KG1 (cell line): Measurements from ENCODE around the gene CDH22.

Experiments
- DNase-seq: peaks from one replicate; lab custom pipeline; 2025; lab: John Stamatoyannopoulos, UW

Gene CDH22

DNA sequence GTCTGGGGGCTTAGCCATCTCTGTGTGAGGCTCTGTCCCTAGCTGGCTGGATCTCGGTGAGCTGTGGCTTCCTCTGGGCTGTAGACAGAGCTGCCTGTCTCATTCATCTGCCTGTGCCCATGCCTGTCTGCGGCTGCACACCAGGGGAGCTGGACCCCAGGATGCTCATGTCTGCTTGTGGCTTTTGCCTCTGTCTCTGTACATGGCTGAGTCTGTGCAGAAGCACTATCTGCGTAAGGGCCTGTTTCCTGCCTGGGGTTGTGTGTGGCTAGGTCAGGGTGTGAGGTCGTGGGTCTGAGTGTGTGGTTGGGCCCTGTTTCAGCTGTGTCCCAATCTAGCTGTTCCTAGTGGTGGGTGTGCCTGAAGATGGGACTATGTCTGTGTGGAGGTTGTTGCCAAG lies 68.2 kb downstream of the CDH22 start:
- no peak for DNase-seq

GRCh38 chr20:46237736-46238135 lies 70.6 kb downstream of the CDH22 start:
- DNase-seq: no peak

GRCh38 chr20:46237227-46237626 lies 71.1 kb downstream of the CDH22 start:
- DNase-seq: no peak

- no peak for DNase-seq
These were observed 73.2 kb downstream of the CDH22 start for GRCh38 chr20:46235077-46235476.

DNA sequence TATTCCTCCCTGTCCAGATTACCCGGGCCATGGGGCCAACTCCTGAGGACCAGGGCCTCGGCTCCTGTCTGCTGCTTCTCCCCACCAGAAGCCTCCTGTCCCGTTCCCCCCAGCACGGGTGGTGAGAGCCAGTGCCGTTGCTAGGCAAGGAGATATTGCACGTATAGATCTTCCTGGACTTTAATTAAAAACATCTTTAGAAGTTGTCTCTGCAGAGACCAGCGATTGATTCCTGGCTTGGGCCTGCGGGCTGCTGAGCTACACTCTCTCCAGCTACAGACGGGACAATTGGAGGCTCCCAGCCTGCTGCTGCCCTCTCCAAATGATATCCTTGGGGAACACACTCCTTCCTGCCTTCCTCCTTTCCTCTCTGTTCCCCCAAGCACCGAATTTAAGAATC lies 74.6 kb downstream of the CDH22 start:
- DNase-seq: no peak

- no peak for DNase-seq
These were observed 75.8 kb downstream of the CDH22 start for GRCh38 chr20:46232539-46232938.

GRCh38 chr20:46230801-46231282 lies 77.5 kb downstream of the CDH22 start:
- DNase-seq: no peak

- no peak for DNase-seq
These were observed 78.2 kb downstream of the CDH22 start for GRCh38 chr20:46230106-46230491.

DNA sequence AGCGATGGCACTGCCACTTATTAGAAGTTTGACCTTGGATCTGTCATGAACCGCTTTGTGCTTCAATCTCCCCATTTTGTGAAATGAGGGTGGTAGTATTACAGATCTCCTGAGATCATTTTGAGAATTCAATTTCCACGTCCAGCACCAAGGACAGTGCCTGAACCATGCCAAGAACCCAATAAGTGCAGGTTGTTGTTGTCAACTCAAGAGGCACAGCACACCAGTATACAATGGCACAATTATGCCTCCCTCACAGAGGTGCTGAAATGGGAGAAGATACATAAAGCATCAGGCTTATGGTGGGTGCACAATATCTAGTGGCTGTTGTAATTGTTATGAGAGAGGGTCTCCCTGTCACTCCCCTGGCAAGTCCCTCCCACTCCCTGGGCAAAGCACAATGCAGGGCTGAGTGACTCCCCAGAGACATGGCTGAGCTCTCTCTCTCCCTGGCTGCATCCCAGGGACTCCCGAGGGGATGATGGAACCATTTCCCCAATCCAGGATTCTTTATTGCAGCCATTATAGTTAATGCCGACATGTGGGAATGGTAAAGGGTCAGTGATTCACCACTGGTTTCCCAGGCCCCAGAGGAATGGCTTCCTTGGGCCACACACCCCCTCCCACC lies 78.7 kb downstream of the CDH22 start:
- no peak for DNase-seq

DNA sequence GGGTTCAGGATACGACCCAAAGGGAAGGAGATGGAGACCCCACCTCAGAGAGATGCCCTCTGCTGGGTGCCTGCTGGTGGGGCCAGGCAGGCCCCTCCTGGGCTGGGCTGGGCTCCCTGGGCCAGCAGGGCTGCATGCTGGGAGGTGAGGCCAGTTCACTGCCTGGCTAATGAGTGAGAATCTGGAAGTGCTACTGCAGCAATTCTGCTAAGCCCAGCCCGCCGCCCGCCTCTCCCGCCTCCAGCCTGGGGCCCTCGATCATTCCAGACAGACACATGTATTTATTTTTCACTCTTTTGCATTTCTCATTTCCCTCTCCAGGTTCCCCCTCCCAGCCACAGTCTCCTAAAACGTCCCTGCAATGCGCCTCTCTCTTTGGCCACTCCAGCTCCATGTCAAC lies 79.6 kb downstream of the CDH22 start:
- no peak for DNase-seq

GRCh38 chr20:46227272-46227767 lies 81.0 kb downstream of the CDH22 start:
- DNase-seq: no peak

GRCh38 chr20:46226602-46227001 lies 81.7 kb downstream of the CDH22 start:
- no peak for DNase-seq

DNA sequence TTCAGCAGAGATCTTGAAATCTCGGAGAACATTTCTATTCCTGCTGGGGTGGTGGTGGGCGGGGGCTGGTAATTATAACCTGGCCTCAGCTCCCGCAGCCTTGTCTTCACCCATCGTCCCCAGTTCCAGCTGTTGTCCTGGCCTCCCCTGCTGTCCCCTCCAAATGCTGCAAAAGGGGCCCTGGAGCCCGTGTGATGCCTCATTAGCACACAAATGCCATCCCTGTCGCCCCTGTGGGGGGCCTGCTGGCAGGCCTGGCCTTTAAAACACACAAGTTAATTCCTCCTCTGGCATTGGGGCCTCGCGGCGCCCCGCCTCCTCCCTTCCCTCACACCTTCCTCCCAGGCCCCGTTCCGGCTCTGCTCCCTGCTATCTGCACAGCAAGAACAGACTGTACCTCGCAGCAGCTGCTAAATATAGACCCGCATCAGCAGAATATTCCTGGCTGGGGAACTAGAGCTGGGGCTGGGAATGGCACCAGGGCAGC lies 85.7 kb downstream of the CDH22 start:
- DNase-seq: no peak

- no peak for DNase-seq
These were observed 87.0 kb downstream of the CDH22 start for GRCh38 chr20:46221256-46221833.

GRCh38 chr20:46220455-46221207 lies 87.7 kb downstream of the CDH22 start:
- no peak for DNase-seq

DNA sequence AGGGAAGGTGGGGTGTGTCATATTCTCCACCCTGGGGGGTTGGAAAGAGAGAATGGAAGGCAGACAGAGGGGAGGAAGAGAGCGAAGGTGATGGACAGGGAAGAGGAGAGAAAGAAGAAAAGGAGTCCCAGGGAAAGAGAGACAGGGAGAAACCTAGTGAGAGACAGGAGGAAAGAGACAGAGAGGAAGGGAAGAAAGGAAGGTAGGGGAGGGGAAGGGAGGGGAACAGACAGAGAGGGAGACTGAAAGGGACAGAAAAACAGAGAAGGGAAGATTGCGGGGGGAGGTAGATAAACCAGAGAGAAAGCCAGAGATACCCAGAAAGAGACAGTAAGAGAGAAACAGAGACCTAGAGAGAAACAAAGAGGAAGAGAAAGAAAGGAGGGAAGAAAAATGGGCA lies 88.4 kb downstream of the CDH22 start:
- no peak for DNase-seq

DNA sequence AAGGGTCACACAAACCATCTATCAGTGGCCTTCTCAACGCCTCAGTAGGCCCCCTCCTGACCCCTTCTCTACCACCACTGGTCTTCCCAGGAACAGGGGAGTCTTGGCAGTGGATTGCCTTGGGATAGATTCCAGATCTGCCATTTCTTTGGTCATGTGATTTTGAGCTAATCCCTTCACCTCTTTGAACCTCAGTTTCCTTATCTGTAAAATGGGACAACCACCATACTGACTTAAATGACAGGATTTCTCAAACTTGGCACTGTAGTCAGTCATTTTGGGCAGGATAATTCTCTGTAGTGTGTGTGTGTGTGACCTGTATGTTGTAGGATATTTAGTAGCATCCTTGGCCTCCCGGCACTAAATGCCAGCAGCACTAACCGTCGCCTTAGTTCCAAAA lies 89.1 kb downstream of the CDH22 start:
- DNase-seq: no peak

- DNase-seq: no peak
These were observed 89.6 kb downstream of the CDH22 start for GRCh38 chr20:46218656-46219055.

GRCh38 chr20:46217583-46217982 lies 90.7 kb downstream of the CDH22 start:
- no peak for DNase-seq

- no peak for DNase-seq
These were observed 91.4 kb downstream of the CDH22 start for GRCh38 chr20:46216770-46217464.

DNA sequence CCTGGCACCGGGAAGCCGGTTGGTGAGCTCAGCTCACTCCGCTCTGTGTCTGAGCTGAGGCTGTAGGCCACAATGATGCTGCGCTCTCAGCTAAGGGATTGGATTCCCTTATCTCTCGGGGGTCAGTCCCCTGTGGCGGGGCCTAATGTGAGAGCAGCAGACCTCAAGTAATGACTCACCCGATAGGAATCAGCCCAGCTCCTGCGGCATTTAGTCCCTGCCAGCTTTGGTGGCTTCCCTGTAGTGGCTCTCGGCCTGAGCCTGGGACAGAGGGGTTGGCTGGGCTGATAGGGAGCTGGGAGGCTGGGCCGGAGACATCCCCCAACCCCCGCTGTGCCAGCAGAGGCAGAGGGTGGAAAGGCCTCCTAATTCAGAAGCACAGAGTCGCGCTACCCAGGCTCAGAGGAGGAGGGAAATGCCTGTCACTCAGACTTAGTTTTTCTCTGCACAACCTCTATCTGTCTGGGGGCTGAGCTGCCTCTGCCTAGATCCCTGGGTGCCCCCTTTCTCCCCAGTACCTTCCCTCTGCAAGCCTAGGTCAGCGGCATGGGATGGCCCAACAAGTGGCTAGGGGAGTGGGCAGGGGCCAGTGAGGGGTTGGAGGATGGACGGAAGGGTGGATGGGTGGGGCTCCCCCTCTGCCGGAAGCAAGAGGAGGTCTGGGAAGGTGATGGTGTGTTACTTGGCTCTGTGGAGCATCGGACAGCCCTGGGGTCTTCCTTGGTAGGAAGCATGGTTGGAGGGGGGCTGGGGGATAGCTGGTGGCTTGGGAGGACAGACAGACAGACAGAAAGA lies 92.2 kb downstream of the CDH22 start:
- no peak for DNase-seq
